Activated naive CD4-positive, alpha-beta T cell treated with anti-CD3 and anti-CD28 coated beads, Interleukin-2, amount 50 U/mL, for 24 hours (primary cell): ENCODE results near the gene SASH3.
"Not testable (repeated sequence)": the region's sequence is repeated elsewhere in the genome, so short reads cannot be mapped to it uniquely, and the experiment has no call there.

Experiments used
- H3K27ac Mint-ChIP-seq: one replicate; pipeline ENCODE4 v1.8.0; 2021; ENCODE audit warnings: mild to moderate bottlenecking, mixed read lengths
- H3K27me3 Mint-ChIP-seq: one replicate; pipeline ENCODE4 v1.8.0; 2021; ENCODE audit warnings: mixed read lengths
- H3K36me3 Mint-ChIP-seq: one replicate; pipeline ENCODE4 v1.8.0; 2021; ENCODE audit warnings: mixed read lengths
- H3K4me1 Mint-ChIP-seq: one replicate; pipeline ENCODE4 v1.8.0; 2021; ENCODE audit warnings: mixed read lengths
- H3K4me3 Mint-ChIP-seq: one replicate; pipeline ENCODE4 v1.8.0; 2021; ENCODE audit warnings: mild to moderate bottlenecking, mixed read lengths
- H3K9me3 Mint-ChIP-seq: one replicate; pipeline ENCODE4 v1.8.0; 2021; ENCODE audit warnings: mixed read lengths

Gene SASH3

GRCh38 chrX:129779747-129780146, at the start of gene SASH3:
SASH3 (plus strand) TSS chrX:129779949; CDS start chrX:129780098, 149 bp downstream.
- Mint-ChIP-seq H3K4me3 (peak within 1 kb of the TSS; percentile 91), H3K4me1 (peaks cover 58% of the 10 kb centered on the region), H3K27me3 (no peaks in the 10 kb centered on the region), H3K27ac (peak within 1 kb of the TSS; percentile 87), H3K9me3 (no peaks in the 10 kb centered on the region), H3K36me3 (peaks cover 10% of the 10 kb centered on the region)

DNA sequence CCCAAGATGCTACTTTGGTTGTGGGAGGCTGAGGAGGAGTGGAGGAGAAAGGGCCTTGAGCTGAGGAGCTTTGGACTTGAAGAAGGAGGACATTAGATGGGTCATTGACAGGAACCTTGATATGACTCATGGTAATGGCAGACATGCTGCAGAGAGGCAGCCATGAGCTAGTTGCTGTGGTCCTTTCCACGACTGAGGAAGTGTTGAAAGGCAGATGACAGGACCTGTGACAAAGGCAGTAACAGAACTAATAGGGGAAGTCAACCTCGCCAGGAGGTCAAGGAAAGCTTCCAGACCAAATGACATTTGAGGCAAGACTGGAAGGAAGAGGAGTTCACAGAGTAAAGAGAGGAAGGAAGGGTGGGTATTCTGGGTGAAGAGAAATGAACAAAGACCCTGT, 48.5 kb upstream of the SASH3 start:
- Mint-ChIP-seq H3K4me1 (peaks cover 44% of the 10 kb centered on the region), H3K4me3 (peak overlapping the region; percentile 51), H3K27ac (peak overlapping the region; percentile 79), H3K36me3 (peaks cover 1% of the 10 kb centered on the region), H3K9me3 (no peaks in the 10 kb centered on the region), H3K27me3 (no peaks in the 10 kb centered on the region)

- Mint-ChIP-seq H3K4me3 (no peak overlapping the region), H3K4me1 (peaks cover 43% of the 10 kb centered on the region), H3K9me3 (no peaks in the 10 kb centered on the region), H3K27ac (no peak overlapping the region), H3K27me3 (no peaks in the 10 kb centered on the region), H3K36me3 (peaks cover 1% of the 10 kb centered on the region)
Measured at GRCh38 chrX:129732857-129733256, 46.9 kb upstream of the SASH3 start.

- Mint-ChIP-seq H3K4me3 (no peak overlapping the region), H3K4me1 (peaks cover 48% of the 10 kb centered on the region), H3K27me3 (no peaks in the 10 kb centered on the region), H3K36me3 (peaks cover 1% of the 10 kb centered on the region), H3K27ac (no peak overlapping the region), H3K9me3 (no peaks in the 10 kb centered on the region)
Measured at GRCh38 chrX:129733335-129733734, 46.4 kb upstream of the SASH3 start.

DNA sequence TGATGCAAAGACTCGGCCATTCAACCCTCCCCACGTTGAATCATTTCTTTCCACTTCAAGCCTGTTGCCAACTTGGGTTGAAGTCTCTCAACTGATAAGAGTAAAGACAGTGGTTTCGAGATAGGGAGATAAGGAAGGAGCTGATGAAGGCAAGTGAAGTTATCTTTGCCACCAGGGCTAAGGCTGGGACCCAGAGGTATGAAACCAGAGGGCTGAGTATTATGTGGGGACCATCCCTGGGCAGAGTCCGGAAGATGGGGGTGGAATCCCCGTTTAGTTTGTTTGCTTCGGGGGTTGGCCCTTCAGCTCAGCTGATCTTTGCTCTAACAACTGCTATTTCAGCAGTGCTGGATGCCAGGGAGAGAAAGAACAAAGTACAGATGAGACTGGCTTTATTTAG, 43.3 kb upstream of the SASH3 start:
- Mint-ChIP-seq H3K27ac (no peak overlapping the region), H3K36me3 (peaks cover 1% of the 10 kb centered on the region), H3K9me3 (no peaks in the 10 kb centered on the region), H3K4me3 (no peak overlapping the region), H3K4me1 (peaks cover 30% of the 10 kb centered on the region), H3K27me3 (no peaks in the 10 kb centered on the region)

DNA sequence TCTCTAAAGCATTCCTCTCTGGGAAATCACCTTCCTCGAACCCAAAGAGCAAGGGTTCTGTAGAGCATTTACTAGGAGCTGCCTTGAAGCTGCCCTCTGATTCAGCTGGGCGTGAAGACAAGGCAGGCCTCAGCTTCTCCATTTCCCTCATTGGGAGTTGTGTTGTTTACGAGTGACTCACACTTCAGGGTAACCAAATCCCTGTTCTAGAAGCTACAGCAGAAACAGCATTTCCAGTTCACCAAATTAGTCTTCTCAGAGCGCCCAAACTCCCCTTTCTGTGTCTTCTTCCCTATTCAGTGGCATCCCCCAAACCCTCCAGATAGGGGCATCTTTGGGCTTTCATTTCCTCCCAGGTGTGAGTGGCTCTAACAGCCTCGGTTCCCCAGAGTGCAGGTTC, 41.8 kb upstream of the SASH3 start:
- Mint-ChIP-seq H3K4me3 (no peak overlapping the region), H3K4me1 (peaks cover 31% of the 10 kb centered on the region), H3K27me3 (no peaks in the 10 kb centered on the region), H3K36me3 (peaks cover 1% of the 10 kb centered on the region), H3K9me3 (no peaks in the 10 kb centered on the region), H3K27ac (peak overlapping the region; percentile 2)

GRCh38 chrX:129738466-129739308, 41.1 kb upstream of the SASH3 start, which contains the start of gene XPNPEP2:
XPNPEP2 (plus strand) TSS chrX:129738979; CDS start chrX:129739214, 235 bp downstream.
- Mint-ChIP-seq H3K4me3 (no peak within 1 kb of the TSS), H3K36me3 (peaks cover 1% of the 10 kb centered on the region), H3K9me3 (no peaks in the 10 kb centered on the region), H3K27ac (peak within 1 kb of the TSS; percentile 9), H3K27me3 (no peaks in the 10 kb centered on the region), H3K4me1 (peaks cover 39% of the 10 kb centered on the region)

- Mint-ChIP-seq H3K36me3 (no peaks in the 10 kb centered on the region), H3K4me1 (peaks cover 48% of the 10 kb centered on the region), H3K4me3 (no peak overlapping the region), H3K9me3 (no peaks in the 10 kb centered on the region), H3K27ac (peak overlapping the region; percentile 9), H3K27me3 (no peaks in the 10 kb centered on the region)
Measured at GRCh38 chrX:129739578-129739977, 40.2 kb upstream of the SASH3 start.

GRCh38 chrX:129741880-129742758, 37.6 kb upstream of the SASH3 start:
- no peak overlapping the region for H3K27ac Mint-ChIP-seq
- no peaks in the 10 kb centered on the region for H3K27me3 Mint-ChIP-seq
- H3K4me1 Mint-ChIP-seq = peaks cover 55% of the 10 kb centered on the region
- H3K36me3 Mint-ChIP-seq = no peaks in the 10 kb centered on the region
- no peak overlapping the region for H3K4me3 Mint-ChIP-seq
- H3K9me3 Mint-ChIP-seq = no peaks in the 10 kb centered on the region

DNA sequence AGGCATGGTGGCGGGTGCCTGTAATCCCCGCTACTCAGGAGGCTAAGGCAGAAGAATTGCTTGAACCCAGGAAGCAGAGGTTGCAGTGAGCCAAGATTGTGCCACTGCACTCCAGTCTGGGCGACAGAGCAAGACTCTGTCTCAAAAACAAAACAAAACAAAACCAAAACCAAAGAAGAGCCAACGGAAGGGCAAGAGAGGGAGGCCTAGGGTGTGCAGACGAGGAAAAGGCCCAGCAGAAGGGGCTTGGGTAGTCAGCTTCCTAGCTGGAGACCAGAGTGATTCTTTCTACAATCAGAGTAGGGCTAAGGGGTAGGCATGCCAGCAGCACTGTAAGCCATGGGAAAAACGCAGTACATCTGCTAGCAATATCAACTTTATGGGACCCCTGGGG, 37.0 kb upstream of the SASH3 start:
- H3K4me3 Mint-ChIP-seq, H3K9me3 Mint-ChIP-seq, H3K27ac Mint-ChIP-seq, H3K27me3 Mint-ChIP-seq, H3K36me3 Mint-ChIP-seq: not testable (repeated sequence)
- H3K4me1 Mint-ChIP-seq = peaks cover 56% of the 10 kb centered on the region

GRCh38 chrX:129743821-129744220, 35.9 kb upstream of the SASH3 start:
- Mint-ChIP-seq H3K4me3 (no peak overlapping the region), H3K27me3 (no peaks in the 10 kb centered on the region), H3K27ac (no peak overlapping the region), H3K9me3 (no peaks in the 10 kb centered on the region), H3K36me3 (no peaks in the 10 kb centered on the region), H3K4me1 (peaks cover 52% of the 10 kb centered on the region)

DNA sequence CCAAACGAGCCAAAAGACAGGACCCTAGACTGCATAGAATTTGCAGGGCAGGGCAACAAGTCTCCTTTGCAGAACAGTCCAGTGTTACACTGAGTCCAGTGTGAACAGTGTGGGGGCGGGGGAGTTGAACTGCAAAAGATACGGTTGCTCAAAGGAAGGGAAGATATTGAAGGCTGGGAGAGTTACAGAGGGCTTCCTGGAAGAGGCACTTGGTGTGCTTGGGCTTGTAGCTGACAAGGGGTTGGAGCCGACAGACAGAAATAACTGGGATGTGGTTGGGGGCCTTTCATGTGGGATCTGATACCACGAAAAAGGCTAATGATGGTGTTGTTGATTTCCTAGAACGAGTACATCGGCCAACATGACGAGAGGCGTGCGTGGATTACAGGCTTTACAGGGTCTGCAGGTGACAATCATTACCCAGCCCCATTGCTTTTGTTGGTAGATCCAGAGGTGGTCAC, 34.9 kb upstream of the SASH3 start:
- H3K4me1 Mint-ChIP-seq = peaks cover 52% of the 10 kb centered on the region
- H3K4me3 Mint-ChIP-seq = no peak overlapping the region
- no peak overlapping the region for H3K27ac Mint-ChIP-seq
- H3K27me3 Mint-ChIP-seq = no peaks in the 10 kb centered on the region
- H3K36me3 Mint-ChIP-seq = no peaks in the 10 kb centered on the region
- no peaks in the 10 kb centered on the region for H3K9me3 Mint-ChIP-seq

- Mint-ChIP-seq H3K9me3 (no peaks in the 10 kb centered on the region), H3K36me3 (no peaks in the 10 kb centered on the region), H3K27ac (no peak overlapping the region), H3K4me1 (peaks cover 48% of the 10 kb centered on the region), H3K4me3 (no peak overlapping the region), H3K27me3 (no peaks in the 10 kb centered on the region)
Measured at GRCh38 chrX:129746557-129747470, 32.9 kb upstream of the SASH3 start.

DNA sequence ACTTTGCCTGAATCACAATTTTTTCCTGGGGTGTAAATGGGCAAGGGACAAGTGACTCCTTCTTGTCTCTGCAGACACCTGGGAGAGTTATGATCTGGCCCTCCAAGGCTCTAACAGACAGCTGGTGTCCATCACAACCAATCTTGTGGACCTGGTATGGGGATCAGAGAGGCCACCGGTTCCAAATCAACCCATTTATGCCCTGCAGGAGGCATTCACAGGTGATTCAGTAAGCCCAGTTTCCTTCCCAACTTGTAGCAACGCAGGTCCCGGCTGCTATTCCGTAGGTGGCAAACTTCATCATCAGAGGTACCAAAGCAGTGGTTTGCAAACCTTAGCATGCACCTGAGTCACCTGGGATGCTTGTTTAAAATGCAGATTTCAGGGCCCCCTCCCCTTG, 32.2 kb upstream of the SASH3 start:
- Mint-ChIP-seq H3K36me3 (no peaks in the 10 kb centered on the region), H3K27ac (no peak overlapping the region), H3K9me3 (no peaks in the 10 kb centered on the region), H3K27me3 (no peaks in the 10 kb centered on the region), H3K4me3 (no peak overlapping the region), H3K4me1 (peaks cover 45% of the 10 kb centered on the region)

DNA sequence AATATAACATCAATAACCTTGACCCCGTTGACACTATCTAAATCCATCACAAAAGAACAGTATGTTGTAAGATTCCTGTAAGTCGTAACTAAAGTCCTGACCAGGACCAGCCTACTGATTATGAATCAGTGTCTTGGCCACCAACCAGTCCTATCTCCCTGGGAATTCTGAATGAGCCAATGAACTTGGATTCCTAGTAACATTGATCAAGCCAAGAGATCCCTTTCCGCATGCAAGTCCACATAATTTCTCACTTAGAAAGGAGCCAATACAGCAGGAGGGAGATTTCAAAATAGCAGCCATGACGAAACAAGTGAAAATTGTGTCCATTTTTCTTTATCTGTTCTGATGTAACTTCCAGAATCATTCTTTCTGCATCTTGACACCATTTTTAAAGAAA, 31.4 kb upstream of the SASH3 start:
- Mint-ChIP-seq H3K4me1 (peaks cover 40% of the 10 kb centered on the region), H3K9me3 (no peaks in the 10 kb centered on the region), H3K4me3 (no peak overlapping the region), H3K36me3 (no peaks in the 10 kb centered on the region), H3K27me3 (no peaks in the 10 kb centered on the region), H3K27ac (no peak overlapping the region)
